KOPT-K1 (cell line): ENCODE data around the gene A3GALT2.
"Not testable (repeated sequence)": the region's sequence is repeated elsewhere in the genome, so short reads cannot be mapped to it uniquely, and the experiment has no call there.

ENCODE experiments used
- H3K27ac ChIP-seq: fragments of 200-600 bp; sonication (generic); 2 replicates; pipeline ENCODE4 v1.5.1; 2016; ENCODE audit warnings: antibody characterized with exemption, mild to moderate bottlenecking, low read depth, low read length; ENCODE audit not compliant: poor library complexity, severe bottlenecking
- H3K36me3 ChIP-seq: fragments of 200-600 bp; sonication (generic); 2 replicates; pipeline ENCODE4 v1.5.1; 2017; ENCODE audit warnings: antibody characterized with exemption, mild to moderate bottlenecking, low read length, moderate library complexity; ENCODE audit not compliant: insufficient read depth
- H3K9me3 ChIP-seq: fragments of 200-600 bp; sonication (generic); 2 replicates; pipeline ENCODE4 v1.5.1; 2017; ENCODE audit warnings: antibody characterized with exemption, low read length, mild to moderate bottlenecking; ENCODE audit not compliant: insufficient read depth, poor library complexity, severe bottlenecking

The A3GALT2 gene

GRCh38 chr1:33317354-33317753 is 3.5 kb downstream of the A3GALT2 start:
- no peaks in the 10 kb centered on the region for H3K9me3 ChIP-seq
- H3K27ac ChIP-seq, result no peak overlapping the region
- H3K36me3 ChIP-seq, result 0 out of 2 replicates have a peak, but pooled peaks cover 11% of the 10 kb centered on the region

GRCh38 chr1:33316601-33317000 is 4.3 kb downstream of the A3GALT2 start:
- H3K9me3 ChIP-seq, result no peaks in the 10 kb centered on the region
- no peak overlapping the region for H3K27ac ChIP-seq
- H3K36me3 ChIP-seq, result 0 out of 2 replicates have a peak, but pooled peaks cover 4% of the 10 kb centered on the region

- H3K9me3 ChIP-seq, result no peaks in the 10 kb centered on the region
- no peaks in the 10 kb centered on the region for H3K36me3 ChIP-seq
- H3K27ac ChIP-seq, result no peak overlapping the region
Observed at GRCh38 chr1:33314416-33314815, 6.5 kb downstream of the A3GALT2 start.

- Histone ChIP-seq H3K9me3 (no peaks in the 10 kb centered on the region), H3K27ac (no peak overlapping the region), H3K36me3 (no peaks in the 10 kb centered on the region)
Observed at GRCh38 chr1:33312413-33312749, 8.5 kb downstream of the A3GALT2 start.

- Histone ChIP-seq H3K9me3 (no peaks in the 10 kb centered on the region), H3K27ac (no peak overlapping the region), H3K36me3 (no peaks in the 10 kb centered on the region)
Observed at GRCh38 chr1:33311706-33312412, 9.0 kb downstream of the A3GALT2 start.

GRCh38 chr1:33310702-33311101 is 10.2 kb downstream of the A3GALT2 start:
- H3K27ac ChIP-seq, result no peak overlapping the region
- no peaks in the 10 kb centered on the region for H3K36me3 ChIP-seq
- H3K9me3 ChIP-seq, result no peaks in the 10 kb centered on the region

GRCh38 chr1:33309351-33309750 is 11.5 kb downstream of the A3GALT2 start:
- H3K36me3 ChIP-seq, H3K27ac ChIP-seq, H3K9me3 ChIP-seq: not testable (repeated sequence)

GRCh38 chr1:33307494-33307864 is 13.4 kb downstream of the A3GALT2 start:
- no peaks in the 10 kb centered on the region for H3K36me3 ChIP-seq
- no peak overlapping the region for H3K27ac ChIP-seq
- H3K9me3 ChIP-seq, result no peaks in the 10 kb centered on the region

- H3K9me3 ChIP-seq, result no peaks in the 10 kb centered on the region
- H3K27ac ChIP-seq, result no peak overlapping the region
- H3K36me3 ChIP-seq, result no peaks in the 10 kb centered on the region
Observed at GRCh38 chr1:33306653-33307493, 14.0 kb downstream of the A3GALT2 start.

GRCh38 chr1:33305816-33306652 is 14.9 kb downstream of the A3GALT2 start:
- H3K9me3 ChIP-seq, result no peaks in the 10 kb centered on the region
- no peaks in the 10 kb centered on the region for H3K36me3 ChIP-seq
- no peak overlapping the region for H3K27ac ChIP-seq

GRCh38 chr1:33305016-33305415 is 15.9 kb downstream of the A3GALT2 start:
- H3K27ac ChIP-seq, result no peak overlapping the region
- H3K9me3 ChIP-seq, result no peaks in the 10 kb centered on the region
- peaks cover 10% of the 10 kb centered on the region for H3K36me3 ChIP-seq

GRCh38 chr1:33302325-33302724 is 18.6 kb downstream of the A3GALT2 start:
- no peaks in the 10 kb centered on the region for H3K9me3 ChIP-seq
- no peak overlapping the region for H3K27ac ChIP-seq
- peaks cover 35% of the 10 kb centered on the region for H3K36me3 ChIP-seq

GRCh38 chr1:33301273-33301984 is 19.5 kb downstream of the A3GALT2 start:
- H3K27ac ChIP-seq, result no peak overlapping the region
- no peaks in the 10 kb centered on the region for H3K9me3 ChIP-seq
- peaks cover 44% of the 10 kb centered on the region for H3K36me3 ChIP-seq

- Histone ChIP-seq H3K27ac (no peak overlapping the region), H3K36me3 (peaks cover 52% of the 10 kb centered on the region), H3K9me3 (no peaks in the 10 kb centered on the region)
Observed at GRCh38 chr1:33300673-33301072, 20.2 kb downstream of the A3GALT2 start.
